Kidney (tissue), 14 donors: Measurements from ENCODE around the gene CBY1. TPM values are rescaled to one million over a fixed set of nuclear protein-coding genes. Genes with fewer than 3 reads are reported as not detected.

Source experiments
- DNase-seq, 5 donors: peaks; one replicate each; pipeline ENCODE4 v3.0.0-alpha.2; 2013 to 2020
- FAIRE-seq: peaks from 2 replicates; lab custom pipeline; 2012; peaks lifted over from hg19 to GRCh38; lab: Jason Lieb, UNC
- H3K27ac ChIP-seq, 2 donors: one replicate each; pipeline ENCODE4 v1.7.0; 2013; ENCODE audit warnings: low read depth in 2 of 2, low read length in 2 of 2, inconsistent platforms in 1 of 2
- H3K27me3 ChIP-seq: one replicate; pipeline ENCODE4 v1.7.1; 2013; ENCODE audit warnings: low read length, inconsistent platforms; ENCODE audit not compliant: control insufficient read depth, insufficient read depth
- H3K36me3 ChIP-seq, 3 donors: one replicate each; pipeline versions ENCODE4 v1.7.0 to v1.7.1; 2013; ENCODE audit warnings: low read length in 3 of 3, control low read depth in 1 of 3, inconsistent platforms in 1 of 3; ENCODE audit not compliant: insufficient read depth in 3 of 3, control insufficient read depth in 2 of 3
- H3K4me1 ChIP-seq, 3 donors: one replicate each; pipeline versions ENCODE4 v1.7.0 to v1.7.1; 2013; ENCODE audit warnings: low read length in 3 of 3, inconsistent platforms in 1 of 3, low read depth in 1 of 3; ENCODE audit not compliant: control insufficient read depth in 2 of 3, insufficient read depth in 2 of 3
- H3K4me3 ChIP-seq, 3 donors: one replicate each; pipeline versions ENCODE4 v1.7.0 to v1.8.1; 2013; ENCODE audit warnings: low read length in 3 of 3, control low read depth in 1 of 3, inconsistent platforms in 1 of 3
- H3K9ac ChIP-seq, 3 donors: one replicate each; pipeline versions ENCODE4 v1.7.0 to v1.7.1; 2013; ENCODE audit warnings: low read length in 3 of 3, control low read depth in 1 of 3, inconsistent platforms in 1 of 3
- H3K9me3 ChIP-seq, 3 donors: one replicate each; pipeline versions ENCODE4 v1.7.0 to v1.7.1; 2013; ENCODE audit warnings: low read length in 3 of 3, control low read depth in 1 of 3, inconsistent platforms in 1 of 3; ENCODE audit not compliant: control insufficient read depth in 2 of 3, insufficient read depth in 1 of 3
- intact Hi-C: fragments of 100-400 bp; cut with DNase I; formaldehyde crosslinking; loops from one replicate; pipeline ENCODE4 v1.11.1; 2022
- polyA plus RNA-seq: library from polyadenylated mRNA; stranded (reverse); fragments of 350-450 nt; fragmentation: Illumina TruSeq; extraction: RNeasy Lipid Tissue Mini Kit (QIAGEN cat#74804); gene quantifications from one replicate; pipeline ENCODE4 v1.2.3, GENCODE V29; 2014; ENCODE audit warnings: low read depth, low replicate concordance; ENCODE audit not compliant: insufficient read depth
- total RNA-seq: library from RNA; stranded (reverse); fragmentation: NEBNext Ultra II Directional; extraction: Animal tissue kit (Norgen Biotek cat#: 25700); gene quantifications from one replicate; pipeline ENCODE4 v1.2.1, GENCODE V29; 2021
- TF ChIP-seq, protein P1 (sequence below): IDR thresholded peaks from 3 replicates; pipeline ENCODE4 v1.5.1; 2012; ENCODE audit warnings: mild to moderate bottlenecking, moderate library complexity, borderline replicate concordance; ENCODE audit not compliant: insufficient read depth; ENCODE audit errors: extremely low read depth
- donor health status: control.
- donor health status: control.
- donor health status: control.
- donor health status: control.
- donor health status: control.
- donor health status: DM: yes; HTN: yes; CAD: no.
- donor health status: Normal renal cell carcinoma (clear cell type).

CBY1 gene
- total and polyA plus RNA-seq, 2 donors from 2014 or later: 36.0 to 67.2 TPM

DNA sequence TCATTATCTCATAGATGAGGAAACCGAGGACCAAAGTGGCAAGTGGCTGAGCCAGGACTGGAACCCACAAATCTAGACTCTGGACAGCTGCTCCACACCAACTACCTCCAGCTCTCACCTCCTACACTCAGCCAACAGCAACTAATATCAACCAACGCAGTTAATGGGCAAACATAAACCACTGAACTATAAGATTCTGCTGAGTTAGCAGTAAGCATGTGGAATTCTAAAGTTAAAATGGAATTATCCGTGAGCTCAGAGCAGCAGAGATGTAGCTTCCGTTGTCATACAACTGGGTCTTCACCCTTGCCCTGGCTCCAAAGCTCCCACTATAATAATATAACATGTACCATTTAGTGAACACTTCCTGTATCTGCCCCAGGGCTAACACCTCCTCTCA, 27.3 kb upstream of the CBY1 start:
- Histone ChIP-seq H3K9ac (no peak overlapping the region), H3K4me1 (no peaks in the 10 kb centered on the region), H3K4me3 (no peak overlapping the region), H3K9me3 (no peaks in the 10 kb centered on the region), H3K27ac (no peak overlapping the region), H3K27me3 (no peaks in the 10 kb centered on the region), H3K36me3 (no peaks in the 10 kb centered on the region)
- FAIRE-seq (no peak), DNase-seq (no peak)
- intact Hi-C loops: no loop called here
- TF ChIP-seq, protein P1, sequence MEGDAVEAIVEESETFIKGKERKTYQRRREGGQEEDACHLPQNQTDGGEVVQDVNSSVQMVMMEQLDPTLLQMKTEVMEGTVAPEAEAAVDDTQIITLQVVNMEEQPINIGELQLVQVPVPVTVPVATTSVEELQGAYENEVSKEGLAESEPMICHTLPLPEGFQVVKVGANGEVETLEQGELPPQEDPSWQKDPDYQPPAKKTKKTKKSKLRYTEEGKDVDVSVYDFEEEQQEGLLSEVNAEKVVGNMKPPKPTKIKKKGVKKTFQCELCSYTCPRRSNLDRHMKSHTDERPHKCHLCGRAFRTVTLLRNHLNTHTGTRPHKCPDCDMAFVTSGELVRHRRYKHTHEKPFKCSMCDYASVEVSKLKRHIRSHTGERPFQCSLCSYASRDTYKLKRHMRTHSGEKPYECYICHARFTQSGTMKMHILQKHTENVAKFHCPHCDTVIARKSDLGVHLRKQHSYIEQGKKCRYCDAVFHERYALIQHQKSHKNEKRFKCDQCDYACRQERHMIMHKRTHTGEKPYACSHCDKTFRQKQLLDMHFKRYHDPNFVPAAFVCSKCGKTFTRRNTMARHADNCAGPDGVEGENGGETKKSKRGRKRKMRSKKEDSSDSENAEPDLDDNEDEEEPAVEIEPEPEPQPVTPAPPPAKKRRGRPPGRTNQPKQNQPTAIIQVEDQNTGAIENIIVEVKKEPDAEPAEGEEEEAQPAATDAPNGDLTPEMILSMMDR: no peak

DNA sequence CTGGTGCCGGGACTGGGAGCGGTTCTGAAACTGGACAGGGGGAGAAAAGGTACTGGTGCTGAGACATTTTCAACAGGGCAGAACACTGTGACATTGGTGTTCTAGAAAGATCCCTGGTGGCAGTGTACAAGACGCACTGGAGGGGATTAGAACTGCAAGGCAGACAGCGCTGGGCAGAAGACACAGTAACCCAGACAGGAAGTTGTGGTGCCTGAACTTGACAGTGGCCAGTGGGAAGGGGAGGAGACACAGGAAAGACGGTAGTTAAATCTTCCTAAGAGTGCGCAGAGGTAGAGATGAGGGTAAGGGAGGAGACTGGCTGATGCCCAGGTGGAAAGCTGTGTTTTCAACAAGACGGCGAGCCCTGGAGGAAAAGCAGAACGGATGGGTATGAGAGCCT, 24.7 kb upstream of the CBY1 start:
- DNase-seq (no peak), FAIRE-seq (no peak)
- H3K9ac ChIP-seq: no peak overlapping the region
- peaks cover 0 to 4% (median 0%) of the 10 kb centered on the region in 3 donors for H3K36me3 ChIP-seq
- TF ChIP-seq, protein P1: no peak
- no peaks in the 10 kb centered on the region for H3K9me3 ChIP-seq
- no peak overlapping the region for H3K27ac ChIP-seq
- no peaks in the 10 kb centered on the region for H3K27me3 ChIP-seq
- intact Hi-C loops: no loop called here
- no peak overlapping the region for H3K4me3 ChIP-seq
- H3K4me1 ChIP-seq: no peaks in the 10 kb centered on the region

DNA sequence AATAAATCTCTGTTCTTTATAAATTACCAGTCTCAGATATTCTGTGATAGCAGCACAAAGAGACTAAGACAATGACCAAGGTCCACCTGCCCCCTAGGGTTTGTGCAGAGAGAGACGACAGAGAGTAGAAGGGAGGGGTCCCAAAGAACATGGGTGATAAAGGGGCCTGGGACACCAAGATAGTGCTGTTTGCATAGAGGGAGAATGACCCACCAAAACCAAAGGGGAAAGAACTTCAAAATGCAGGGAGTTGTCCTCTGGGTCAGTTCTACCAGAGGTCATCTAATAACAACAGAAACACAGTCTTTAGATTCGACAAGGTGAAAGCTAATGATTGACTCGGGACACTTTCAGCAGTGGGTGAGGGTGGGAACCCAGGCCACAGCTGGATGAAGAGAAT, 23.9 kb upstream of the CBY1 start:
- H3K36me3 ChIP-seq: peaks cover 0 to 4% (median 0%) of the 10 kb centered on the region in 3 donors
- TF ChIP-seq, protein P1: no peak
- no peaks in the 10 kb centered on the region for H3K9me3 ChIP-seq
- DNase-seq: no peak
- no peak overlapping the region for H3K9ac ChIP-seq
- no peaks in the 10 kb centered on the region for H3K4me1 ChIP-seq
- H3K27me3 ChIP-seq: no peaks in the 10 kb centered on the region
- H3K27ac ChIP-seq: no peak overlapping the region
- H3K4me3 ChIP-seq: no peak overlapping the region
- no peak for FAIRE-seq
- intact Hi-C loops: no loop called here

DNA sequence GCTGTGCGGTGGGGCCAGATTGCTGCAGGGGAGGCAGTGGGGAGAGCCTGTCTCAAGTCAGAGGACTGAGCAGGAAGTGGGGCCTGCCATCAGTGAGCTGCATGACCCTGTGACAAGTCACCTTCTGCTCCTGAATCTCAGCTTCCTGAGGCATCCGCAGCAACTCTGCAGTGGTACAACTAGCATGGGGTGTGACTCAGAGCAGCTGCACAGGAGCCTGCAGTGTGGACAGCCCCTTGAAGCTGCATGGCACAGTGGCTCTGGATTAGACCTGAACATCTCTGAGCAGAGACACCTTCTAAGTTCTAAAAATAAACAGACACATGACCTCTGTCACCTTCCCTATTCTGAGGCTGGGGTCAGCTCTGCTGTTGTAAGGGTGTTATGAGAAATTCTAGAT, 18.2 kb upstream of the CBY1 start:
- Histone ChIP-seq H3K36me3 (peaks cover 0 to 4% (median 0%) of the 10 kb centered on the region in 3 donors), H3K27ac (no peak overlapping the region), H3K4me1 (no peaks in the 10 kb centered on the region), H3K9ac (no peak overlapping the region), H3K4me3 (no peak overlapping the region), H3K9me3 (no peaks in the 10 kb centered on the region), H3K27me3 (no peaks in the 10 kb centered on the region)
- FAIRE-seq (no peak), DNase-seq (no peak)
- TF ChIP-seq, protein P1: no peak
- intact Hi-C loops: no loop called here
